HG03175 (cell line): ENCODE data around the gene RPGRIP1L.
"Not testable (repeated sequence)": the region's sequence is repeated elsewhere in the genome, so short reads cannot be mapped to it uniquely, and the experiment has no call there.

Experiments used
- ATAC-seq: cut with Tn5 transposase; IDR thresholded peaks from one replicate; pipeline ENCODE4 v1.9.1; 2021; ENCODE audit warnings: mild to moderate bottlenecking, moderate library complexity; ENCODE audit not compliant: unreplicated experiment

The RPGRIP1L gene

DNA sequence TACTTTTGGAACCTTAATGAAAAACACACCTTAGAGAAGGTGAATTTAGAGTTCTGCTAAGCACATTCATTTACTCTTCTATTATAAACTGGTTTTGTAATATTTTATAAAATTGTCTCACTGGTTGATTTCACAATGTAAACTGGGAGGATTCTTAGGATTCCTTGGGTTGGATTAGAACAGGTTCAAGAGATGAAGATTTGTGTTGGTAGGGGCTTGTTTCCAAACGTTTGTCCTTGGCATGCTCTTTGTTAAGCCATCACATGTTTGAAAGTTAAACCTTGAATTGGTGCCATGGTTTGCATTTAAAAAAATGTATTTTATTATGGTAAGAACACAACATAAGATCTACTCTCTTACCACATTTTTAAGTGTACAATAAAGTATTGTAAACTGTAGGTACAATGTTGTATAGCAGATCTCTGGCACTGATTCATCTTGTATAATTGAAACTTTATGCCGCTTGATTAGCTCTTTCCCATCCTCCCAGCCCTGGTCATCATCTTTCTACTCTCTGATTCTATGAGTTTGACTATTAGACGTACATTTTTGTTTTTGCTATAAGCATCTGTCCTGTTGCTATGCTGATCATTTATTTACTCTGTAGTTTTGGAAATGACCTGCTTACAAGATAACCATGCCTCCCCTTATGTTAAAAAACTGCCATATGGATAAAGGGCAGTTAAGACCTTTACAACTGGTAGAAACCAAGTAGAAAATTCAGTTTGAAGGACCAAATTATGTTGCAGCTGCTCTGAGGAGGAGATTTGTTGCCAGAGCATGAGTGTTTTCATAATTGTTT, 9.9 kb upstream of the RPGRIP1L start:
- no peak for ATAC-seq

GRCh38 chr16:53712065-53712464, 8.4 kb upstream of the RPGRIP1L start:
- ATAC-seq, result no peak

- ATAC-seq, result no peak
These were observed 7.7 kb upstream of the RPGRIP1L start for GRCh38 chr16:53711390-53711789.

DNA sequence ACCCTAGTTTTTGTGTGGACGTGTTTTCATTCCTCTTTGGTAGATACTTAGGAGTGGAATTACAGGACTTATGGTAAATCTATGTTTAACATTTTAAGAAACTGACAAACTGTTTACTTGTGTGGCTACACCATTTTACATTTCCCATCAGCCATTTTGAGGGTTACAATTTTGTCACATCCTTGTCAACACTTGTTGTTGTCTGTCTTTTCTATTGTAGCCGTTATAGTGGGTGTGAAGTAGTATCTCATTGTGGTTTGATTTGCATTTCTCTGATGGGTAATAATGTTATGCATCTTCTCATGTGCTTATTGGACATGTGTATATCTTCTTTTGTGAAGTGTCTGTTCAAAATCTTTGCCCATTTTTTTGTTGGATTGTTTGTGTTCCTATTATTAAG, 4.8 kb upstream of the RPGRIP1L start:
- ATAC-seq, result no peak

- no peak for ATAC-seq
These were observed 4.0 kb upstream of the RPGRIP1L start for GRCh38 chr16:53707671-53708070.

GRCh38 chr16:53704445-53704813, 770 bp upstream of the RPGRIP1L start:
- ATAC-seq, result no peak

DNA sequence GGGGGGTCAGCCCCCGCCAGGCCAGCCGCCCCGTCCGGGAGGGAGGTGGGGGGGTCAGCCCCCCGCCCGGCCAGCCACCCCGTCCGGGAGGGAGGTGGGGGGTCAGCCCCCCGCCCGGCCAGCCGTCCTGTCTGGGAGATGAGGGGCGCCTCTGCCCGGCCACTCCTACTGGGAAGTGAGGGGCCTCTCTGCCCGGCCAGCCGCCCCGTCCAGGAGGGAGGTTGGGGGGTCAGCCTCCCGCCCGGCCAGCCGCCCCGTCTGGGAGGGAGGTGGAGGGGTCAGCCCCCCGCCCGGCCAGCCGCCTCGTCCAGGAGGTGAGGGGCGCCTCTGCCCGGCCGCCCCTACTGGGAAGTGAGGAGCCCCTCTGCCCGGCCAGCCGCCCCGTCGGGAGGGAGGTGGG, 5.4 kb downstream of the RPGRIP1L start:
- not testable (repeated sequence) for ATAC-seq

- ATAC-seq, result no peak
These were observed 8.6 kb downstream of the RPGRIP1L start for GRCh38 chr16:53695070-53695469.

DNA sequence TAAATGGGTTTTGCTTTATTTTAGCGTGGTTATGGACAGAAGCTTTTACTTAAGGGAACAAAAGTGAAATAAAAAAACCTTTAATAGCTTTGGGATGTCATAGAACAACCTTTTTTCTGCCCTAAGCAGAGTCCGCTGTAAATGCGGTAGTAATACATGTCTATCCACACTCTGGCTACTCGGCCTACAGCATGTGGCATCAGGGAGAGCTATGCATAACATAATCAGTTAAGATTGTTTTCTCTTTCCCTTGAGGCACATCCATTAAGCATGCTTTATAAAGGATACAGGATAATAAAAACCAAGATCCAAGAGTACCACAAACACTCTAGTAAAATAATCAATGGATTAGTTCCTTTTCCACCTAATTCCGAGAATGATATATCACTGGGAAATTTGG, 10.3 kb downstream of the RPGRIP1L start:
- no peak for ATAC-seq

DNA sequence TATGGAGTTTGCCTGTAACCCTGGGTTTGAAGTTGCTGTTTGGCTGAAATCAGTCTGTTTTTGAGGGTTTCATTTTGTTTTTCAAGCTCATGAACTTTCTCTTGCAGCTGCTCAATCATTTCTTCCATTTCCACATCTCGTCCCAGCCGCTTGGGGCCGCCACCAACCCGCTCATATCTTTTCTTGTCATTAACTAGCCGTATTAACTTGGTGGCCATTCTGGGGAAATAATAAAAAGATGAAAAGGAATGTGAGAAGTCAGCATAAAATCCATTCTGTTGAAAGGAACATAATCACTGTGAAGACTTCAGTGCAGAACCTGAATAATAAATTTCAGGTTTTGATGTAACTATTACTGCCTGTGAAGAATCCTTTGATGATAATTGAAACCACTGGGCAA, 11.5 kb downstream of the RPGRIP1L start:
- ATAC-seq, result no peak

- ATAC-seq, result no peak
These were observed 12.9 kb downstream of the RPGRIP1L start for GRCh38 chr16:53690771-53691170.

DNA sequence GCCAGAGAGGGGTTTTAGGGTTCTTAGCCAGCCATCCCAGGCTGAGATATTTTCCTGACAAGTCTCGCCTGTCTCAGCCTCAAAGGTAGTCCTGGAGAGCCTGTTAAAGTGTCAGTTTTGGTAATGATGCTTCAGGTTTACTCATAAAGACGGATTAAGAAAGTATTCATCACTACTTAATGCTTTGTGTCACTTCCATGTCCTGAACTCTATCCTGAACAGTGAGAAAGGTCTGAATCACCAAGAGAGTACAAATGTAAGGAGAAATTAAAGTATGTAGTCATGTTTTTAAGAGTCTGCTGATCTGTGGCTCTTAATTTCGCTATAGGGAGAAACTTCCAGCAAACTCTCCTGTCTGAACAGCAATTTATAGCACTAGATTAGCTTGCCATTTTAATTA, 14.0 kb downstream of the RPGRIP1L start:
- no peak for ATAC-seq

GRCh38 chr16:53686710-53687109, 16.9 kb downstream of the RPGRIP1L start:
- no peak for ATAC-seq

GRCh38 chr16:53685334-53685733, 18.3 kb downstream of the RPGRIP1L start:
- not testable (repeated sequence) for ATAC-seq

DNA sequence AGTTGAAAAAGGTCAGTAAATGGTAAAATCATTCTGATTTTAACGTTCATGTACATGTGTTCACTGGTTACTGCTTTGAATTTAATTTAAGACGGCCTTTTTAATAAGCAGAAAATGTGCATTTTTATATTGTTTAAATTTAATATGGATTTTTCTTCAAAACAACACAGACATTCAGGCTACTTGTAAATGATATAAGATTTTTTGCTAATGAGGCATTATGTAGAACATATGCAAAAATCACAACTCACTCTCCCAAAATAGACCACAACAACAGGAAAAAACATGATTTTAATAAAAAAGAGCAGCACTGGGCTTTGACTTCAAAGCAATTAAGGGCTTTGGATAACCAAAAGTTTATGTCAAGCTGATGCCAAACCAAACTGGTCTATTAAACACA, 22.3 kb downstream of the RPGRIP1L start:
- no peak for ATAC-seq

DNA sequence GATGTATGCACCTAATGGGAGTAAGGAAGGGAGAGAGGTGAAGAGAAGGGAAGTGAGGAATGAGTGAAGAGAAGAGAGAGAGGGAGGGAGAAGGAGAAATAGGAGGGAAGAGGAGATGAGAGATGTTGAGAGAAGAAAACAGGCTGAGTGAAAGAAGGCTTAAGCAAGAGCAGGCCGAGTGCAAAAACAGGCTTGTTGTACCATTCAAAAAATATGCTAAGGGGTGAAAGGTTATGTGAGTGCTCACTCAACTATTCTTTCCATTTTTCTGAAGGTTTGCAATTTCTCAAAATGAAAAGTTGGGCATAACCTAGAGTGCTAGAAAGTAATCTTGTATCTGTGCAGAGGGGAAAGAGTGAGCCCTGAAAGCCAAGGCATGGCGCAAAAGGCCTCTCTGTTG, 22.9 kb downstream of the RPGRIP1L start:
- ATAC-seq, result no peak

DNA sequence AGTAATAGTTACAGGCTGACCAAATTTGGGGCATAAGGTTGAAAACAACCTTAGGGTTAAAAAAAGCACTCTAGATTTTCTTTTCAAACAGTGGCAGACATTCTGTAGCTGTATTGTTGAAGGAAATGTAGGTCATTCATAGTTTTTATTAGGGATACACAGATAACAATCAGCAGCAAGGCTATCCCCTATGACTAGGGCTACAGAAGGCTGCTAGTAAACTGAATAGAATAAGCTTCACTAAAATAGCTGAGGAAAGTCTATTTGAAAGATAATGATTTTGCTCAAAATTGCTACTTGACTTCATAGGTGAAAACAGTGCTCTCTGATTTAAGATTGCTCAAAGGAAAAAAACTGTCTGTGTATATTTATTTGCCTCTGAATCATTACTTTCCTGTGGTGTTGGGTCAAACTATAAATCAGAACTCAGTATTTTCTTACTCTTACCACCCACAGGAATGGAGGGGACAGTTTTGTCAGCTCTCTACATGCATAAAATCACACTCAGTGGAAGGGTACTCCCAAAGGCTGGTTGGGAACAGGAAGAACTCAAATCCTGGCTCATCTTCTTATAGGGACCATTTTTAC, 24.8 kb downstream of the RPGRIP1L start:
- no peak for ATAC-seq

- ATAC-seq, result no peak
These were observed 25.5 kb downstream of the RPGRIP1L start for GRCh38 chr16:53678155-53678554.

- no peak for ATAC-seq
These were observed 30.5 kb downstream of the RPGRIP1L start for GRCh38 chr16:53673189-53673588.

- ATAC-seq, result no peak
These were observed 31.2 kb downstream of the RPGRIP1L start for GRCh38 chr16:53672461-53672860.

GRCh38 chr16:53668869-53669268, 34.8 kb downstream of the RPGRIP1L start:
- ATAC-seq, result no peak

DNA sequence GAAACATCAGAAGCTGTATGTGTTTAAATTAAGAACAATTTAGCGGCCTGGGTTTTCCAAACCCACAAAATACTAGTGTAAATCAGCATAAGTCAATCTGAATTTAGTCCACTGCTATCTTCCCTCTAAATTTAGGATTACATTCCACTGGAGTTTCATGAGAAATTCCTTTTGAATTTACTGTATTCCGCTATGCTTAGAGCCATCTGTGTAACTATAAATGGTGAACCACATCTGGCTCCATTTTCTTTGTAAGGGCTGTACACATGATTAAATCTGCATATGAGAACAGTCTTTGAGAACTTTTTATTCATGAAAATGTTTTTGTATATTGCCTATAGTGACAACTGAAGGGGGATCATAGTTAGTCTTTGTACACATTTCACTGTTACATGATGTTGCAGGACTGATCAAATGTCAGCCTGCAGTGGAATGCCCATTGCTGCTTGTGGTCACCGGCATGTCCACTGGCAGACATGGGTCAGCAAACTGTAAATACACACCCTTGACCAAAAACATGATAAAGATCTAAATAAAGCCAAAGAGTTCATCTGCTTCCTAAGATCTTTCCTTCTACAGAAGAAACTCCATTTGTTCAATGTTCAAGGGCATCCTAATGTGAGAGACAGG, 36.8 kb downstream of the RPGRIP1L start:
- ATAC-seq, result no peak
